NCI-H82 treated with DMSO at 0.1 percent for 48 hours (cell line): ENCODE results near the gene KCNQ2.

Experiments used
- DNase-seq: peaks from one replicate; lab custom pipeline; 2025; ENCODE audit not compliant: unreplicated experiment; lab: John Stamatoyannopoulos, UW

Gene KCNQ2

GRCh38 chr20:63455568-63455859, 16.9 kb downstream of the KCNQ2 start:
- no peak for DNase-seq

GRCh38 chr20:63454731-63455567, 17.5 kb downstream of the KCNQ2 start:
- DNase-seq: peak; percentile 16

- DNase-seq: no peak
Measured at GRCh38 chr20:63452821-63453523, 19.5 kb downstream of the KCNQ2 start.

DNA sequence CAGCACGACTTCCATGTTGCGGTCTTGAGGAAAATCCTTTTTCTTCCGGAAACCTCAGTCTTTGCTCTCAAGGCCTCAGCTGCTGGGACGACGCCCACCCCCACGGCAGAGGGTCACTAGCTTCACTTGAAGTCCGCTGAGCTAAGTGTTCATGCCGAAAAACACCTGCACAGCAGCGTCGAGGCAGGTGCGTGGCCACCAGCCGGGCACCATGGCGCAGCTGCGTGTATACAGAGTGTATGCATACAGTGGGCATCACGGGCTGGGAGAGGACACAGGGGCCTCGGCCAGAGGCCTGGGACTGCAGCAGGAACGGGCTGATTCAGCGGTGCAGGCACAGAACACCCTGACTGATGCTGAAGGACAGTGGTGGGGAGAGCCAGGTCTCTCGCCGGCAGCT, 20.1 kb downstream of the KCNQ2 start:
- no peak for DNase-seq

GRCh38 chr20:63451821-63452220, 20.6 kb downstream of the KCNQ2 start:
- DNase-seq: no peak

- no peak for DNase-seq
Measured at GRCh38 chr20:63449796-63450730, 22.4 kb downstream of the KCNQ2 start.

DNA sequence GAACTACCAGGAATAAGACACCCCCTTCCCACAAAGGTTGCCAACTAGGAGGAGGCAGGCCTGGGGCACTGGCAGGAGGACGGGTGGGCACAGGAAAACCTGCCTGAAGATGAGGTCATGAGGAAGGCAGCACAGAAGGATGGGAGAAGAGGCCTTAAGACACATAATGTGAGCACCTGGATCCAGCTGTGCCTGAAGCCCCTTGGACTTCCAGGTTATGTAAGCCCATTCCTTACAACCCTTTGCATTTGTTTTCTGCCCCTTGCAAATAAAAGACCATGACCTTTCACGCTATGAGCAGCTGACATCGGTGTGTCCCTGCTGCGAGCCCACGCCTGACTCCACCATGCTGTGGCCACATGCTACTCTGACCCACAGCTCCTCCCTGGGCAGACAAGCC, 23.4 kb downstream of the KCNQ2 start:
- DNase-seq: no peak

DNA sequence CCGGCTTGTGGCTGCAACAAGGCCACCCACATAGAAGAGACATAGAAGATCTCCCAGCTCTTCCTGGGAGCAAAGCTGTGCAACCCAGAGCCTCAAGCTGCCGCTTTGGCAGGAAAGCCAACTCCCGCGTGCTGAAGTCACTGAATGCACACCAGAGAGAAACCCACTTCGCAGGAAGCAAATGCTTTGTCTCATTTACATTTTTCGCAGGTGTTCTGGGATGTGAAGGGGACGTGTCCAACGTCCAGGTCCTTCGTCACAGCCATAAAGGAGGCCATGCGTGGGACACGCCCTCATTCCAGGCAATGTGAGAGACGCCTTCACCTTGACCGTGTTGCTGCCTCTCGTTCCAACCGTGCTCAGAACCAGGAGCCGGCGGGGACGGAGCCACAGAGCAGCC, 24.4 kb downstream of the KCNQ2 start:
- DNase-seq: no peak

- DNase-seq: no peak
Measured at GRCh38 chr20:63447320-63447719, 25.1 kb downstream of the KCNQ2 start.

DNA sequence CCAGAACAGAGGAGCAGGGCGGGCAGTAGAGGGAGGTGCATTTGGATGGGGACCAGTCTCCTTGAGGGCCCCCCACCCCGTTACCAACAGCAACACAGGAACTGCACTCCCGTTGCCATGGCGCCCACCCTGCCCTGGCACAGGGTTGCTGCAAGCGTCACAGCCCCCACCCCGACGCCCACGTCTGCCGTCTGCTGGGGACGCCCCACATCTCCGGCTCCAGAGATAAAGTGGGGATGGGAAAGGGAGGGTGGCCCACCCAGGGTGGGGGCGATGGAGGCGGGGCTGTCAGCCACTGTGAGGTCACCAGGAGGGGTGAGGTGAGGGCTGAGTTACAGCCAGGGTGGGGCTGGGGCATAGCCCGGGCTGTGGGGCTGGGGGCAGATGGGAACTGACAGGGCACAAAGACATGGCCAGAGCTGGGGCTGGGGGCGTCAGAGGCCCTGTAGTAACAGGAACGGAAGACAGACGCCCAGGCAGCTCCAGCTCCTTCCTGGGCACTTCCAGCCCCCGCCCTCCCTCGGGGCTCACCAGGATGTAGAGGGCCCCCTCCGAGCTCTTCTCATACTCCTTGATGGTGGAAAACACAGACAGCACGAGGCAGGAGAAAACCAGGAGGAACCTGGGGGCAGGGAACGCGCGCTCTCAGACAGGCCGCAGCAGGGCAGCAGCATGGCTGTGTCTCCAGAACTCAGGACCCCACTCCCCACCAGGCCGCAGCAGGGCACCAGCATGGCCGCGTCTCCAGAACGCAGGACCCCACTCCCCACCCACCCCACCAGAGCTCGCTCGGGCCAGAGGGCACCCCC, 26.0 kb downstream of the KCNQ2 start:
- no peak for DNase-seq

DNA sequence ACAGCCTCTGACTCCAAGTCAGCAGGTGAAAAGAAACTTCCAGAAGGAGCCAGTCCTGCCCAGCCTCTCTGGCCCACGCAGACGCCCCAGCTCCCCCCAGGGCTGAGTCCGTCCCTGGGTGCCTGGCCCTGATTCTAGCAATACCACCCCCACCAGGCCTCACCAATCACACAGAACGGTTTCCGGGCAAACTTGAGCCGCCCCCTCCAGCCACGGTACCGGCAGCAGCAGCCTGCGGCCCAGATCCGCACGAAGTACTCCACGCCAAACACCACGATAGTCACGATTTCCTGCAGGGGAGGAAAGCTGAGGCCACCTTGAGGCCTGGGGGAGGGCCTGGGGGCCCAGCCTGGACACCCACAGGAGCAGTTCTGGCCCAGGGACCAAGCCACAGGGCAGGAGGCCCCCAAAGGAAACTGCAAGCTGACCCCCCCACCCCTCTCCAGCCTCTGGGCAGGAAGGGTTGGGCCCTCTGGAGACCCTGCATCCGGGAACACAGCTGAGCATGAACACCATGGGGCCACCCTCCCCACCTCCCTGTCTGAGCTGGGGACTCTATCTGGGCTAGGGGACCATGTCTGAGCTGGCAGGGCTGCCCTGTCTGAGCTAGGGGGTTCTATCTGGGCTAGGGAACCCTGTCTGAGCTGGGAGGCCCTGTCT, 27.2 kb downstream of the KCNQ2 start:
- DNase-seq: no peak

DNA sequence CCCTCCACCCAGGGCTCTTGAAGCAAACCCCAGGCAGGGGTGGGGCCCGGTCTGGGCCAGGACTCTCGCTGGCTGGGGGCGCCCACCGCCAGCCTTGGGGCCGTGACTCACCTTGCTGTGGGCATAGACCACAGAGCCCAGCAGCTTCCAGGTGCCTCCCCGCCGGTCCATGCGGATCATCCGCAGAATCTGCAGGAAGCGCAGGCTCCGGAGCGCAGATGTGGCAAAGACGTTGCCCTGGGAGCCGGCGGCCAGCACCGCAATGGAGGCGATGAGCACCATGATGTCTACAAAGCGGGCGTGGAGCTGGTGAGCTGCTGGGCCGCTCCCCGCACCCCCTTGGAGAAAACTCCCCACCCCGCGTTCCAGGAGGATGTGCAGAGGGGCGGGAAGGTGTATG, 27.9 kb downstream of the KCNQ2 start:
- no peak for DNase-seq

GRCh38 chr20:63443606-63444395, 28.7 kb downstream of the KCNQ2 start:
- DNase-seq: no peak

DNA sequence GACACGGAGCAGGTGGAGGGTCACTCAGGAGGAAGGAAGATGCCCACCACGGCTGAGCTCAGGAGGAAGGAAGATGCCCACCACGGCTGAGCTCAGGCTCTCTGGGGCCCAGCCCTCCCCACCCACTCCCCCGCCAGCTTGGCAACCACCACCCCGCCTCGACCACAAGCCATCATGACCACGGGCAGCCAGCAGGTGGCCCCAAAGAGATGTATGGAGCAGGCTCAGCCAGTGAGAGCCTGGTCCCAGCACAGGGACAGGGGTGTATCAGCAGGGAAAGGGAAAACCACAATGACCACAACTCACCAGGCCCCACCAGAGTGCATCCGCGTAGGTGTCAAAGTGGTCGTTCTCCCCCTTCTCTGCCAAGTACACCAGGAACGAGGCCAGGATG, 30.4 kb downstream of the KCNQ2 start:
- peak; percentile 11 for DNase-seq

DNA sequence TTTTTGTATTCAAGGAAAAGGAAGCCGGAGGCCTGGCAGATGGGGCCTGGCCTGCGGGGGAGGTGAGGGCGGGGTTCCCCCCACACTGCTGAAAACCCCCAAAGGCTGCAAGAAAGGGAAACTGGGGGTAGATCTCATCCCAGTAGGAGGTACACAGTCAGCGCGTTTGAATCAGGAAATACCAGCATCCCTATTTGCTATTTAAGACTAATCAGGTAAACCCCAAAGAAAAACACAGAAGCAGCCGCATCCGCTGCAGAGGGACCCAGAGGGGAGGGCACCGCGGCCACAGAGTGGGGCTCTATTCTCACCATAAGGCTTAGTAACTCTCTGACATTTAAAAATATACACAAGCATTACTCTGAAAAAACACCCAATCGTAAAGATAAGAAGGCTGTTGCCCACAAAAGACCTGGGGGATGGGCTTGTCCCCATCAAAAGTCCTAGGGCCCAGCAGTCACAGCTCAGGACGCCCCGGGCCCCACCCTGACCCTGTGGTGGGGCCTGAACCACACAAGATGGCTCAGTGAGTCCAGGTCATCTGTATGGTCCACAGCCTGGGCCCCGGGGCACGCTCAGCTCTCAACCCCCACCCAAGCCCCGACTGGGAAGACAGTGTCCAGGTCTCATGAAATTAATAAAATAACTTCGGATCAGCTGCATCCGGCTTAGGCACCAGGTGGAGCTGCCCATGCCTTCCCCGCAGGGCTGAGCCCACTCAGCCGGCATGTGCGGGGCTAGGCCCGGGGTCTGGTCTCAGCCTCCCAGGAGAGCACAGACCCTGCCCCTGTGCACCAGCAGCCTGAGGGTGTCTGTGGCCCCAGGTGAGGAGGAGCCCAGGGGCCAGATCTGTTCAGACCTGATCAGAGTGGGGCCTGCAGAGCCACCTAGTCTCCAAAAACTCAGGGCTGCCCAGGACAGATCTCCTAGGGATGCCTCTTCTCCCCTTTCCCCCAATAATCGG, 31.0 kb downstream of the KCNQ2 start:
- DNase-seq: no peak

DNA sequence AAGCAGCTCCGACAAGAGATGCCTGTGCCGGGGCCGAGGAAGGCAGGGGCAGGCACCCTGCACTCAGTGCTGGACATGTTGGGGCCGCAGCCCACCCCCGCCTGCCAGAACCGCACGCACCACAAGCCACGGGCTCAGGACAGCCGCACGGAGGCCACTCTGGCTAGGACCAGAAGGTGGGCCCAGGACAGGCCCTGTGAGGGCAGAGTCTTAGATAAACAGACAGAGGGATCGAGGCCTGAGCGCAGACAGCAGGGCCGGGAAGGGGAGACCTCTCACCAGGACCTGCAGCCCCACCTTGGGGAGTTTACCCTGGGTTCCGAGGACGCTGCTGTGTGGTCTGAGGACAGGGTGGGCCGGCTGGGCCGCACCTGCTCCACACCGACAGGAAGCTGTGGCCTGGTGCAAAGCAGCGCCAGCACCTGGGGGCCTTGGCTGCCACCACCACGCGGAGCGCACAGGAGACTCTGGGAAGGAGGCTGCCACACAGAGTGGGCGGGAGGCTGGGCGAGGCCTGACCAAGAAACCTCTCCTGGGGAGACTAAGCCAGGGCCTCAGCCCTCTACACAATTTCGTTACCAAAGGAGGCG, 32.0 kb downstream of the KCNQ2 start:
- DNase-seq: no peak

- DNase-seq: no peak
Measured at GRCh38 chr20:63439866-63440265, 32.6 kb downstream of the KCNQ2 start.

- no peak for DNase-seq
Measured at GRCh38 chr20:63438121-63438520, 34.3 kb downstream of the KCNQ2 start.
